ENCODE measurements around the gene OTOR. TPM values are rescaled to one million over a fixed set of nuclear protein-coding genes. Genes with fewer than 3 reads are reported as not detected.

OTOR gene
- total and polyA plus RNA-seq, 2 of the 13 experiments (the other 11 are each of a cell fraction or from before 2014, with no cell fraction given) = not detected

- TF ChIP-seq CEBPZ (IDR thresholded peaks at IDR 0.05; ENCODE audit: low read length) (no peak), TBL1XR1 (IDR thresholded peaks at IDR 0.05; ENCODE audit: borderline replicate concordance, low read length, partially characterized antibody) (peak; percentile 98), WIZ (CRISPR knock-in tag; IDR thresholded peaks at IDR 0.05) (peak; percentile 99), ZFYVE20 (CRISPR knock-in tag; IDR thresholded peaks at IDR 0.05; ENCODE audit: borderline replicate concordance, low read depth) (peak; percentile 96; the same call in 1 of the 2 replicates), ZNF260 (CRISPR knock-in tag; IDR thresholded peaks at IDR 0.05; ENCODE audit: borderline replicate concordance, low read depth) (no peak), ZNF569 (CRISPR knock-in tag; IDR thresholded peaks at IDR 0.05; ENCODE audit: borderline replicate concordance) (0 out of 2 replicates have a peak, but pooled peaks have one; percentile 96), NFE2 (CRISPR knock-in tag; IDR thresholded peaks at IDR 0.05) (no peak), ZFP82 (CRISPR knock-in tag; IDR thresholded peaks at IDR 0.05; ENCODE audit: borderline replicate concordance) (no peak; the same call in 1 of the 2 replicates), ZNF264 (CRISPR knock-in tag; IDR thresholded peaks at IDR 0.05) (peak; percentile 91), ZNF800 (CRISPR knock-in tag; IDR thresholded peaks at IDR 0.05) (peak; percentile 57; the same call in 1 of the 2 replicates), ZBTB14 (CRISPR knock-in tag; IDR thresholded peaks at IDR 0.05) (no peak; the same call in 1 of the 2 replicates), STAG1 (CRISPR knock-in tag; IDR thresholded peaks at IDR 0.05) (no peak), ZNF619 (CRISPR knock-in tag; IDR thresholded peaks at IDR 0.05) (peak; percentile 80; the same call in 1 of the 2 replicates), ZNF646 (CRISPR knock-in tag; IDR thresholded peaks at IDR 0.05) (no peak)
These were observed 18.3 kb upstream of the OTOR start, which contains the start of gene SNRPB2 (continued) for GRCh38 chr20:16729565-16730460.

Measured in HepG2 (cell line).